NCI-H2029 (cell line): ENCODE data around the gene KRTCAP3.
"Not testable (repeated sequence)": the region's sequence is repeated elsewhere in the genome, so short reads cannot be mapped to it uniquely, and the experiment has no call there.

Source experiments
- DNase-seq: peaks from one replicate; lab custom pipeline; 2025; lab: John Stamatoyannopoulos, UW

KRTCAP3 gene

DNA sequence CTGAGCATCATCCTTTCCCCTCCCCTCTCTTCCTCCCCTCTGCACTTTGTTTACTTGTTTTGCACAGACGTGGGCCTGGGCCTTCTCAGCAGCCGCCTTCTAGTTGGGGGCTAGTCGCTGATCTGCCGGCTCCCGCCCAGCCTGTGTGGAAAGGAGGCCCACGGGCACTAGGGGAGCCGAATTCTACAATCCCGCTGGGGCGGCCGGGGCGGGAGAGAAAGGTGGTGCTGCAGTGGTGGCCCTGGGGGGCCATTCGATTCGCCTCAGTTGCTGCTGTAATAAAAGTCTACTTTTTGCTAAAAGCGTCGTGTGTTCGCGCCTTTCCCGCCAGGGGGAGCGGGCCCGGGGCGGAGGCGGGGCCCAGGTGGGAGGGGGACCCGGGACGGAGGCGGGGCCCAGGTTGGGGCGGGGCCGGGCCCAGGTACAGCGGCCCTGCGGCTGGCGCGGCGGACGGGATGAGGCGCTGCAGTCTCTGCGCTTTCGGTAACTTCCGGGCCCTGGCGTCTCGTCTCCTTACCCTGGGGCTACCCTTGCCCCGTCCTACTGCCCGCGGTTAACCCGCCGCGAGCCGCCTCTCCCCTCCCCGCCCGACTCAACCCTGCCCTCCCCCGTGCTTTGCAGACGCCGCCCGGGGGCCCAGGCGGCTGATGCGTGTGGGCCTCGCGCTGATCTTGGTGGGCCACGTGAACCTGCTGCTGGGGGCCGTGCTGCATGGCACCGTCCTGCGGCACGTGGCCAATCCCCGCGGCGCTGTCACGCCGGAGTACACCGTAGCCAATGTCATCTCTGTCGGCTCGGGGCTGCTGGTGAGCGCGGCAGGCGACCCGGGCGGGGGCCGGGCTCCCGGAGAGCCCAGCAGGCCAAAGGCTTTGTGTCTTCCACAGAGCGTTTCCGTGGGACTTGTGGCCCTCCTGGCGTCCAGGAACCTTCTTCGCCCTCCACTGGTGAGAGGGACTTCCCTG lies at the start of gene KRTCAP3:
TSS of gene KRTCAP3 (plus strand) at position 424 of the 962 bp plus-strand sequence. CDS start at position 456, 32 bp downstream.
- DNase-seq, result peak; percentile 59

- no peak for DNase-seq
Measured at GRCh38 chr2:27393225-27393624, 49.0 kb upstream of the KRTCAP3 start.

GRCh38 chr2:27398962-27399361 lies 43.2 kb upstream of the KRTCAP3 start:
- DNase-seq, result no peak

- no peak for DNase-seq
Measured at GRCh38 chr2:27400348-27401135, 41.6 kb upstream of the KRTCAP3 start.

DNA sequence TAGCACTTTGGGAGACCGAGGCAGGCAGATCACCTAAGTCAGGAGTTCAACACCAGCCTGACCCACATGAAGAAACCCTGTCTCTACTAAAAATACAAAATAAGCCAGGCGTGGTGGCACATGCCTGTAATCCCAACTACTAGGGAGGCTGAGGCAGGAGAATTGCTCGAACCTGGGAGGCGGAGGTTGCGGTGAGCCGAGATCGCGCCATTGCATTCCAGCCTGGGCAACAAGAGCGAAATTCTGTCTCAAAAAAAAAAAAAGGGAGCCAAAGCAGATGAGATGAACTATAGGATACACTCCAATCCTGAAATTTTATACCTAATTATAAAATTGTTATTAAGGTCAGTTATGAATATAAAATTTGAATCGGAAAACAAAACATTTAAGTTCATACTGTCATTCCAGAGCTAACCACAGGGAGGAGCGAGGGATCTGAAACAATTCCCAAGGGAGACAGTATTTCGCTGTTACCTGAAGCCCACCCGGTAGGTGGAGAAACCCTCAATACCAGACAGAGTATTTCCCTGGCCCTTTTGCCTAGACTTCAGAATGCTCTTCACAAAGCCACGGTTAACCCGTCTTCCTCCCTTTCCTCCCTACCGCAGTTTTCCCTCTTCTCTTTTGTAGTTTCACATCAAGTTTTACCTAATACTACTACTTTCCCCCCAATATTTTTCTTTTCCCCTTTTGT lies 34.2 kb upstream of the KRTCAP3 start:
- DNase-seq, result peak; percentile 37

DNA sequence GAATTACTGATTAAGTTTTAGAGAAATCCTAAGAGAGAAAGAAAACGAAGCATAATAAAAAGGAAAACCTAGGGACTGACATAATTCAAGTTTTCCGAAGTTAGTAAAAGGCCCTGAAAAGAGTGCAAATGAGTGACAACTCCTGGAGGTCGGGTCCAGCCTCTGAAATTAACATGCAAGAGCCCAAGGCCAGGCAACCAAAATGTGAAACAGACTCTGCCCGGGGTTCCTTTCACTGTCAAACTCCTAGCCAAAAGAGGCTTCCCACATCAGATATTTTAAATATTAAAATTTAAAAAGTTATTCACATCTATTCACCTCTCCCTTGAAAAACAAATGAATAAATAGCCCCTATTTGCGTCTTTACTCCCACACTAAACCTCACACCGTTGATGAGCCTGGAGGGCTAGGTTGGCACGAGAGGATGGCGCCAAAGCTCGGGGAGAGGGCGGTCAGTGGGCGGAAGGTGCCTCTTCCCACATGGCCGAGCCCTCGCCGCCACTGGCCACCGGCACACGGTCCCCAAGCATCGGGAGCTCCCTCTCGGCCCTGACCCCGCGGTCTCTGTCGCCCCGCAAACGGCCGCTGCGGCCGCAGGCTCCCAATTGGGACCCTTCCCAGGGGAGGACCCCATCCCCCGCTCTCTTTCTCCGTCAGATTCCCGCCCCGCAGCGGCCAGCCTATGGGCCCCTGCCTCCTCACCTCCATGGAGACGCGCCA lies 33.4 kb upstream of the KRTCAP3 start:
- DNase-seq, result no peak

- peak; percentile 94 for DNase-seq
Measured at GRCh38 chr2:27409321-27410073, 32.7 kb upstream of the KRTCAP3 start, which contains the start of gene PPM1G. Gene PPM1G (minus strand): TSS chr2:27409591. CDS start chr2:27409422, 169 bp downstream.

GRCh38 chr2:27412419-27413152 lies 29.6 kb upstream of the KRTCAP3 start:
- DNase-seq, result no peak

- no peak for DNase-seq
Measured at GRCh38 chr2:27416151-27416550, 26.0 kb upstream of the KRTCAP3 start.

GRCh38 chr2:27420996-27421395 lies 21.2 kb upstream of the KRTCAP3 start:
- no peak for DNase-seq

- DNase-seq, result no peak
Measured at GRCh38 chr2:27421660-27422250, 20.4 kb upstream of the KRTCAP3 start.

DNA sequence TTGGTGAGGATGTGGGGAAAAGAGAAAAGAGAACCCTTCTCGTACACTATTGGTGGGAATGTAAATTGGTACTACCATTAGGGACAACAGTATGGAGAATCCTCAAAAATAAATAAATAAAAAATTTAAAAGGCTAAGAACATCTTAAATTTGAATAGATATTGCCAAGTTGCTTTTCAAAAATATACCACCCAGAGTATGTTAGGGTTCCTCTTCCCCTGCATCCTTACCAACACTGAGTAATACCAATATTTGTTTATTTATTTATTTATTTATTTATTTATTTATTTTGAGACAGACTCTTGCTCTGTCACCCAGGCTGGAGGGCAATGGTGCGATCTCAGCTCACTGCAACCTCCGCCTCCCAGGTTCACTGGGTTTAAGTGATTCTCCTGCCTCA lies 19.2 kb upstream of the KRTCAP3 start:
- DNase-seq, result no peak

DNA sequence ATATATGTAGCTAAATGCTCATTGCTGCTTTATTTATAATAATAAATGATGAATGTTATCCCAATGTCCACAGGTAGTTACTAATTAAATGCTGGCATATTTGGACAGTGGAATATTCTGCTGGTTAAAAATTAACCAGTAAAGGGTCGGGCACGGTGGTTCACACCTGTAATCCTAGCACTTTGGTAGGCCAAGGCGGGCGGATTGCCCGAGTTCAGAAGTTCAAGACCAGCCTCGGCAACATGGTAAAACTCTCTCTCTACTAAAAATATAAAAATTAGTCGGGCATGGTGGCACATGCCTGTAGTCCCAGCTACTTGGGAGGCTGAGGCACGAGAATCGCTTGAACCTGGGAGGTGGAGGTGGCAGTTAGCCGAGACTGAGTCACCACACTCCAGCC lies 17.1 kb upstream of the KRTCAP3 start:
- not testable (repeated sequence) for DNase-seq

DNA sequence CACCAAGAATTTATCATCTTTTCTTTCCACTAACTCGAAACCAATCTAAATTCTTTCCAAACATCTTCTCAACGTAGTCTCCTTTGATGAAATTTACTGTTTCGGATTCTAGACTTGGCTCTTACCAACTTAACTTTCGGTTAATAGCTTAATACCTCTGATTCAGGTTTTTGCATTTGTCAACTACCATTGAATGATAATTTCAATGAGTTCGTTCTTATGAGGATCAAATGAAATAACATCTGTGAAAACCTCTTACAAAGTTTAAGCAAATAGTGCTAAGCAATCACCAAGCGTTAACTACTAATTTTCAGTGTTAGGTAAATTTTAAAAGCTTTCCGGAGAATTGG lies 14.3 kb upstream of the KRTCAP3 start:
- DNase-seq, result no peak

DNA sequence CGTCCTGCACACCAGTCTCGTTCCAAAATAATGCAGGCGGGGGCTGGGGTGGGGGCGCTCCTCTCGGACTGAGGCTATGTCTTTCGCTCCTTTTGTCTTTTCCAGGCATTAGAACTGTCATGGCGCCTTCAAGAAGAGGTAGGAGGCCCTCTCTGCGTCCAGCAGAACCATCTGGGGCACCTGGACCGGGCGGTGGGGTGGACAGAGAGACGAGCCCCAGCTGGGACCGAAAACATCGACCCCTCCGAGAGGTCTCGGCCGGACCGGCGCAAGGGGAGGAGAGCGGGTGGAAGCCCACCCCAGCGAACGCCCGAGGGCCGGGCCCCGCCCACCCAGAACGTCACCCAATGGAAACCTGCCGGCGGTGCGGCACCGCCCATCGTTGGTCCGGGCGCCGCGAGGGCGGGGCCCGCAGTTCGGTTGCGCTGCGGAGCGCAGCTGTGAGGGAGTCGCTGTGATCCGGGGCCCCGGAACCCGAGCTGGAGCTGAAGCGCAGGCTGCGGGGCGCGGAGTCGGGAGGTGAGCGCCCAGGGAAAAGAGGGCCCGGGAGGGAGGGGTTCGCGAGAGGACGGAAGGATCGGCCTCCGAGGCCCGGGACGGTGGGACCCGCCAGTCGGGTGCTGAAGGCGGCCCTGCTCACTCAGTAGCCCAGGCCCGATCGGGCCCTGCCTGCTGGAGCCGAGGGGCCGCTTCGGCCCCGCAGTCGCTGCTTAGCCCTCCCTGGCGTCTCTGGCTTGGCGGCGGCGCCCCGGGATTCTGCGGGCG lies 13.8 kb upstream of the KRTCAP3 start, which contains the start of gene NRBP1:
TSS of gene NRBP1 (plus strand) at position 419 of the 765 bp plus-strand sequence. CDS start 4,643 bp downstream, outside the sequence.
- peak; percentile 79 for DNase-seq

GRCh38 chr2:27428978-27429541 lies 13.1 kb upstream of the KRTCAP3 start:
- DNase-seq, result peak; percentile 49

DNA sequence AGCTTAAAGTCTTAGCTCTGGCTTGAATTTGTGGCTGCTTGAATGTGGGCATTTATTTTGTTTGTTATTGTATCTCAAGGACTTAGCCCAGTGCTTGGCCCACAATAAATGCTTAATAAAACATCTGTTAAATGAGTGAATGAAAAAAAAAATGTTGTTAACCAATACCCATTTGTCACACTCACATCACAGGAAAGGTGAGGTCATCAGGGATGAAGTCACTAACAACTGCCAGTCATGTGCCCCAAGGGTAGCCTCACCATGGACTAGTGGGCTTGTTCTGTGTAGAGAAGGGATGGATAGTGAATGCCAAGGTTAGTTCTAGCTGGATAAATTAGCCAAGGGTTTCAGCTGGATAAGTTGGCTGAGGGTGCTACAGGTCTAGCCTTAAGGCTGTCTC lies 10.8 kb upstream of the KRTCAP3 start:
- no peak for DNase-seq

DNA sequence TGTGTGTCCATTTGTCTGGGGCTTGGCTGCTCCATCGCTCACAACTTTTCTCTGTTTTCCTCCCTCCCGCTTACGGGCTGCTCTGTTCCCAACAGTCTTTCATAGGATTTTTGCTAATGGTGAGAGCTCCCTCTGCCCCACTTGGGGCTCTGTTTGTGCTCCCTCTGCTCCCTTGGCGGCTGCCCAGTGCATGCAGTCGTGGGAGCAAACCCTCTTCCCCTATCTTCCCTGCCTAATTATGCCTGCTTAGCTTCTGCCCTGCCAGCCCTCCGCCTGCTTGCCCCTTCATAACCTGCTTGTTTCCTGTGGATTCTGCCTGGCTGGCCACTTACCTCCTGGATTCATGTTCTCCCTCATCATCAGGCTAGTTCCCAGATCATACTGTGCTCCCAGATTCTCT lies 6.6 kb upstream of the KRTCAP3 start:
- DNase-seq, result no peak
